HepG2 (cell line): ENCODE measurements around the gene WDR18. TPM values are rescaled to one million over a fixed set of nuclear protein-coding genes. Genes with fewer than 3 reads are reported as not detected.
A peak's percentile ranks its signal among the peaks of the same experiment; 100 is the strongest.

Experiments
- BRD4 ChIP-seq: sonication (generic); formaldehyde crosslinking; IDR thresholded peaks from 2 replicates; pipeline ENCODE4 v1.4.0; 2020; ENCODE audit warnings: missing genetic modification reagents
- CTCF ChIP-seq: sonication (generic); formaldehyde crosslinking; IDR thresholded peaks from 2 replicates; pipeline ENCODE4 v1.5.0; 2020; ENCODE audit warnings: mild to moderate bottlenecking, missing genetic modification reagents, moderate library complexity
- GATAD1 ChIP-seq: IDR thresholded peaks from 2 replicates; pipeline ENCODE4 v1.6.1; 2016; ENCODE audit warnings: missing genetic modification reagents, missing compliant biosample characterization
- JUNB ChIP-seq: sonication (generic); formaldehyde crosslinking; IDR thresholded peaks from 2 replicates; pipeline ENCODE4 v1.8.0; 2022; ENCODE audit warnings: missing genetic modification reagents, mild to moderate bottlenecking, borderline replicate concordance
- NPAS2 ChIP-seq: sonication (generic); formaldehyde crosslinking; IDR thresholded peaks from 2 replicates; pipeline ENCODE4 v1.8.0; 2022; ENCODE audit warnings: mild to moderate bottlenecking, missing genetic modification reagents, borderline replicate concordance
- PLRG1 ChIP-seq: fragments of 450-650 bp; conservative IDR thresholded peaks from 2 replicates; pipeline ENCODE4 v1.6.1; 2016
- PLSCR1 ChIP-seq: sonication (generic); formaldehyde crosslinking; IDR thresholded peaks from 2 replicates; pipeline ENCODE4 v1.5.0; 2020; ENCODE audit warnings: missing genetic modification reagents, mild to moderate bottlenecking, borderline replicate concordance
- ZNF142 ChIP-seq: sonication (generic); formaldehyde crosslinking; IDR thresholded peaks from 2 replicates; pipeline ENCODE4 v1.4.0; 2020; ENCODE audit warnings: missing genetic modification reagents
- ZNF292 ChIP-seq: sonication (generic); formaldehyde crosslinking; IDR thresholded peaks from 2 replicates; pipeline ENCODE4 v1.8.1; 2022; ENCODE audit warnings: mild to moderate bottlenecking, low read depth, missing genetic modification reagents, borderline replicate concordance
- ZNF331 ChIP-seq: sonication (generic); formaldehyde crosslinking; IDR thresholded peaks from 2 replicates; pipeline ENCODE4 v1.4.0; 2020; ENCODE audit warnings: missing genetic modification reagents
- ZNF609 ChIP-seq: sonication (generic); formaldehyde crosslinking; IDR thresholded peaks from 2 replicates; pipeline ENCODE4 v1.4.0; 2020; ENCODE audit warnings: mild to moderate bottlenecking, missing genetic modification reagents, borderline replicate concordance
- ZNF678 ChIP-seq: sonication (generic); formaldehyde crosslinking; IDR thresholded peaks from 2 replicates; pipeline ENCODE4 v1.4.0; 2020; ENCODE audit warnings: mild to moderate bottlenecking, missing genetic modification reagents
- ZNF782 ChIP-seq: sonication (generic); formaldehyde crosslinking; IDR thresholded peaks from 2 replicates; pipeline ENCODE4 v1.4.0; 2020; ENCODE audit warnings: missing genetic modification reagents, mild to moderate bottlenecking, borderline replicate concordance
- ZSCAN25 ChIP-seq: sonication (generic); formaldehyde crosslinking; IDR thresholded peaks from 2 replicates; pipeline ENCODE4 v1.8.0; 2022; ENCODE audit warnings: mild to moderate bottlenecking, missing genetic modification reagents
- polyA plus RNA-seq, 8 experiments: library from polyadenylated mRNA; depleted of rRNA in 3 of 8; stranded (reverse) in 7 of 8; unstranded in 1 of 8; fragments of >200 nt; fragmentation: Illumina TruSeq in 4 of 8; extraction: Trizol in 4 of 8; gene quantifications; 2 replicates each; pipeline versions ENCODE4 v1.2.1 to v1.2.3, GENCODE V29; 2011 to 2016; ENCODE audit warnings: low read depth in 4 of 8, missing spikeins in 1 of 8, mixed read lengths in 1 of 8; ENCODE audit not compliant: insufficient read depth in 1 of 8
- total RNA-seq, 5 experiments: library from RNA; depleted of rRNA; stranded (reverse); fragments of >200 nt; fragmentation: Illumina TruSeq; extraction: Trizol; gene quantifications; 2 replicates each; pipeline ENCODE4 v1.2.3, GENCODE V29; 2016; ENCODE audit warnings: low read depth in 1 of 5

WDR18 gene
- total and polyA plus RNA-seq, 2 of the 13 experiments (the other 11 are each of a cell fraction or from before 2014, with no cell fraction given): 36.4 to 47.6 TPM

- peak; percentile 77 for TF ChIP-seq ZNF142 (CRISPR knock-in tag)
- peak; percentile 95; the same call in 1 of the 2 replicates for TF ChIP-seq ZNF678 (CRISPR knock-in tag)
- TF ChIP-seq ZSCAN25: peak; percentile 81
- TF ChIP-seq BRD4 (CRISPR knock-in tag): peak; percentile 72; the same call in 1 of the 2 replicates
- TF ChIP-seq GATAD1 (CRISPR knock-in tag): peak; percentile 71
- peak; percentile 53; the same call in 1 of the 2 replicates for TF ChIP-seq ZNF292 (CRISPR knock-in tag)
- peak; percentile 23; the same call in 1 of the 2 replicates for TF ChIP-seq CTCF
- peak; percentile 82; the same call in 1 of the 2 replicates for TF ChIP-seq NPAS2 (CRISPR knock-in tag)
- no peak for TF ChIP-seq PLRG1
- TF ChIP-seq JUNB (CRISPR knock-in tag): no peak
- TF ChIP-seq PLSCR1: peak; percentile 81; the same call in 1 of the 2 replicates
- no peak for TF ChIP-seq ZNF782 (CRISPR knock-in tag)
- TF ChIP-seq ZNF609 (CRISPR knock-in tag): peak; percentile 93
- peak; percentile 92 for TF ChIP-seq ZNF331 (CRISPR knock-in tag)
These were observed 49.2 kb upstream of the WDR18 start (continued) for GRCh38 chr19:934865-935479.
